HepG2 (cell line): ENCODE data around the gene TMEM8B. TPM values are rescaled to one million over a fixed set of nuclear protein-coding genes. Genes with fewer than 3 reads are reported as not detected.

Source experiments
- ATAC-seq: fragments of 200-7000 bp; cut with Tn5 transposase; 3 replicates; pipeline ENCODE4 v1.9.1; 2020; ENCODE audit warnings: mild to moderate bottlenecking, moderate library complexity
- Bru-seq: library from RNA; stranded (reverse); fragments of 400-500 nt; gene quantifications from one replicate; lab custom pipeline; 2021; lab: Mats Ljungman, UMichigan
- BruChase-seq, 2 experiments: library from RNA; stranded (reverse); fragments of 400-500 nt; gene quantifications; one replicate each; lab custom pipeline; 2021; lab: Mats Ljungman, UMichigan
- BruUV-seq: library from RNA; stranded (reverse); fragments of 400-500 nt; replicated peaks from 2 replicates; lab custom pipeline; 2021; lab: Mats Ljungman, UMichigan
- CTCF ChIA-PET: fragments of 300-600 bp; formaldehyde crosslinking; extraction: SDS; loops from one replicate; lab custom pipeline; 2021; ENCODE audit warnings: low total read pairs, inconsistent platforms, low intra/inter-chr PET ratio; lab: Yijun Ruan, JAX
- POLR2A ChIA-PET: fragments of 350-600 bp; sonication (Branson Sonifier 250); formaldehyde crosslinking; loops from one replicate; lab custom pipeline; 2020; ENCODE audit warnings: antibody characterized with exemption, inconsistent platforms; lab: Yijun Ruan, JAX
- DNase-seq: peaks from one replicate; pipeline ENCODE4 v3.0.0-alpha.2; 2015; ENCODE audit warnings: low spot score
- FAIRE-seq: peaks from 3 replicates; lab custom pipeline; 2011; peaks lifted over from hg19 to GRCh38; lab: Jason Lieb, UNC
- H2AFZ ChIP-seq: one replicate; pipeline ENCODE4 v1.6.1; 2011; ENCODE audit warnings: low read length, inconsistent platforms
- H3K27ac ChIP-seq: fragments of 300-600 bp; 3 replicates; pipeline ENCODE4 v1.8.0; 2011; ENCODE audit warnings: mixed run types, mild to moderate bottlenecking, mixed read lengths, low read length, inconsistent platforms; ENCODE audit not compliant: insufficient read depth; ENCODE audit errors: extremely low read length
- H3K27me3 ChIP-seq, 2 experiments: fragments of 200-600 bp in 1 of 2; 2 replicates in 1 of 2; 3 replicates in 1 of 2; pipeline versions ENCODE4 v1.6.0 to v1.8.0; 2011; ENCODE audit warnings: low read length in 2 of 2, mild to moderate bottlenecking in 2 of 2, moderate library complexity in 2 of 2, inconsistent platforms in 1 of 2; ENCODE audit not compliant: insufficient read depth in 2 of 2, control insufficient read depth in 1 of 2
- H3K36me3 ChIP-seq, 2 experiments: fragments of 200-600 bp in 1 of 2; replicated peaks in 1 of 2; 2 replicates in 1 of 2; 3 replicates in 1 of 2; pipeline versions ENCODE4 v1.5.1 to v1.8.0; 2011; ENCODE audit warnings: low read length in 2 of 2, inconsistent platforms in 1 of 2; ENCODE audit not compliant: insufficient read depth in 2 of 2, control insufficient read depth in 1 of 2
- H3K4me1 ChIP-seq: 2 replicates; pipeline ENCODE4 v1.5.1; 2012; ENCODE audit warnings: low read length, inconsistent platforms; ENCODE audit not compliant: insufficient read depth
- H3K4me2 ChIP-seq: 2 replicates; pipeline ENCODE4 v1.6.0; 2011; ENCODE audit warnings: low read depth, low read length, inconsistent platforms
- H3K4me3 ChIP-seq, 3 experiments: fragments of 200-600 bp in 1 of 3; sonication (generic), shearing (Covaris generic) in 1 of 3; replicated peaks in 1 of 3; 2 replicates each; pipeline ENCODE4 v1.5.1; 2011 to 2016; ENCODE audit warnings: low read length in 3 of 3, inconsistent platforms in 2 of 3, low read depth in 2 of 3, mild to moderate bottlenecking in 2 of 3, control low read depth in 1 of 3, mixed read lengths in 1 of 3; ENCODE audit not compliant: insufficient read depth in 1 of 3
- H3K79me2 ChIP-seq: one replicate; pipeline ENCODE4 v1.6.1; 2011; ENCODE audit warnings: low read length, inconsistent platforms; ENCODE audit not compliant: insufficient read depth
- H3K9ac ChIP-seq: 2 replicates; pipeline ENCODE4 v1.6.0; 2011; ENCODE audit warnings: mild to moderate bottlenecking, low read depth, low read length, inconsistent platforms; ENCODE audit not compliant: insufficient read depth
- H3K9me3 ChIP-seq: 2 replicates; pipeline ENCODE4 v1.5.1; 2012; ENCODE audit warnings: mild to moderate bottlenecking, low read length
- H4K20me1 ChIP-seq: 2 replicates; pipeline ENCODE4 v1.6.0; 2011; ENCODE audit warnings: inconsistent platforms, mild to moderate bottlenecking, low read length, moderate library complexity; ENCODE audit not compliant: insufficient read depth
- KDM2A ChIP-seq: sonication (generic); formaldehyde crosslinking; IDR thresholded peaks from 2 replicates; pipeline ENCODE4 v1.4.0; 2020; ENCODE audit warnings: low read depth, missing genetic modification reagents, borderline replicate concordance
- POLR2A ChIP-seq, 2 experiments: IDR thresholded peaks; 2 replicates each; pipeline ENCODE4 v1.6.1; 2011; ENCODE audit warnings: low read depth in 2 of 2, low read length in 2 of 2, mild to moderate bottlenecking in 1 of 2, moderate library complexity in 1 of 2; ENCODE audit not compliant: insufficient read depth in 1 of 2
- SP4 ChIP-seq: sonication (generic); formaldehyde crosslinking; IDR thresholded peaks from 2 replicates; pipeline ENCODE4 v1.8.1; 2023; ENCODE audit warnings: mild to moderate bottlenecking, missing genetic modification reagents
- ZBTB37 ChIP-seq: sonication (generic); formaldehyde crosslinking; IDR thresholded peaks from 2 replicates; pipeline ENCODE4 v1.4.0; 2020; ENCODE audit warnings: mild to moderate bottlenecking, missing genetic modification reagents
- ZFX ChIP-seq: sonication (generic); formaldehyde crosslinking; IDR thresholded peaks from 2 replicates; pipeline ENCODE4 v1.4.0; 2020; ENCODE audit warnings: mild to moderate bottlenecking, low read depth, missing genetic modification reagents, moderate library complexity
- ZNF142 ChIP-seq: sonication (generic); formaldehyde crosslinking; IDR thresholded peaks from 2 replicates; pipeline ENCODE4 v1.4.0; 2020; ENCODE audit warnings: missing genetic modification reagents
- ZNF230 ChIP-seq: sonication (generic); formaldehyde crosslinking; IDR thresholded peaks from 2 replicates; pipeline ENCODE4 v1.4.0; 2020; ENCODE audit warnings: mild to moderate bottlenecking, missing genetic modification reagents
- ZNF468 ChIP-seq: sonication (generic); formaldehyde crosslinking; IDR thresholded peaks from 2 replicates; pipeline ENCODE4 v1.8.0; 2022; ENCODE audit warnings: mild to moderate bottlenecking, moderate library complexity, missing genetic modification reagents
- ZNF768 ChIP-seq: sonication (generic); formaldehyde crosslinking; IDR thresholded peaks from 2 replicates; pipeline ENCODE4 v1.4.0; 2020; ENCODE audit warnings: missing genetic modification reagents
- ZNF891 ChIP-seq: sonication (generic); formaldehyde crosslinking; IDR thresholded peaks from 2 replicates; pipeline ENCODE4 v1.5.0; 2020; ENCODE audit warnings: mild to moderate bottlenecking, missing genetic modification reagents
- WGBS: methylation state at CpG from one replicate; pipeline ENCODE4 v1.1.6; 2017; ENCODE audit warnings: low lambda C conversion rate; 5-methylcytosine and 5-hydroxymethylcytosine counted together
- in situ Hi-C: cut with HindIII; loops from 2 replicates; pipeline ENCODE4 v1.10.0; 2017; ENCODE audit warnings: low pct_unique_long_range_greater_than_20kb; ENCODE audit not compliant: extremely low pct_ligation_motif_present
- intact Hi-C: fragments of 100-400 bp; cut with micrococcal nuclease; formaldehyde crosslinking; loops from one replicate; pipeline ENCODE4 v1.10.0; 2022; ENCODE audit not compliant: unreplicated experiment
- long read RNA-seq, 2 experiments: library from RNA in 1 of 2; library from polyadenylated mRNA in 1 of 2; stranded (forward) in 1 of 2; unstranded in 1 of 2; transcript quantifications; one replicate each; pipeline ENCODE4 v2.0.0, GENCODE V29; 2019 to 2022
- polyA minus RNA-seq, 3 experiments: library from RNA; depleted of rRNA, polyadenylated mRNA; stranded (reverse); fragments of >200 nt; gene quantifications; 2 replicates each; pipeline ENCODE4 v1.2.3, GENCODE V29; 2011; ENCODE audit warnings: low replicate concordance in 1 of 3
- polyA plus RNA-seq, 8 experiments: library from polyadenylated mRNA; depleted of rRNA in 3 of 8; stranded (reverse) in 7 of 8; unstranded in 1 of 8; fragments of >200 nt; fragmentation: Illumina TruSeq in 4 of 8; extraction: Trizol in 4 of 8; gene quantifications; 2 replicates each; pipeline versions ENCODE4 v1.2.1 to v1.2.3, GENCODE V29; 2011 to 2016; ENCODE audit warnings: low read depth in 4 of 8, missing spikeins in 1 of 8, mixed read lengths in 1 of 8; ENCODE audit not compliant: insufficient read depth in 1 of 8
- total RNA-seq, 5 experiments: library from RNA; depleted of rRNA; stranded (reverse); fragments of >200 nt; fragmentation: Illumina TruSeq; extraction: Trizol; gene quantifications; 2 replicates each; pipeline ENCODE4 v1.2.3, GENCODE V29; 2016; ENCODE audit warnings: low read depth in 1 of 5

TMEM8B gene
- 1.5 and 2.1 TPM in 2 replicates for total RNA-seq (2016; rRNA removed; fragmentation: Illumina TruSeq; extraction: Trizol)
- total RNA-seq (2016; cell fraction: cytosol; rRNA removed; fragmentation: Illumina TruSeq; extraction: Trizol; ENCODE audit: low read depth), result 1.6 TPM in 2 replicates
- 0.91 and 1.5 TPM in 2 replicates for total RNA-seq (2016; cell fraction: insoluble cytoplasmic fraction; rRNA removed; fragmentation: Illumina TruSeq; extraction: Trizol)
- total RNA-seq (2016; cell fraction: membrane; rRNA removed; fragmentation: Illumina TruSeq; extraction: Trizol), result 2.0 and 2.1 TPM in 2 replicates
- total RNA-seq (2016; cell fraction: nucleus; rRNA removed; fragmentation: Illumina TruSeq; extraction: Trizol), result 2.3 and 3.3 TPM in 2 replicates
- 2.7 and 3.9 TPM in 2 replicates for polyA plus RNA-seq (2011; rRNA removed)
- polyA plus RNA-seq (2011; cell fraction: cytosol; rRNA removed), result 2.2 and 3.1 TPM in 2 replicates
- 9.3 and 11.8 TPM in 2 replicates for polyA plus RNA-seq (2011; cell fraction: nucleus; rRNA removed)
- 5.9 and 6.5 TPM in 2 replicates for polyA plus RNA-seq (2012)
- 2.5 and 2.9 TPM in 2 replicates for polyA plus RNA-seq (2016; cell fraction: cytosol; fragmentation: Illumina TruSeq; extraction: Trizol; ENCODE audit: low read depth)
- 2.5 and 3.9 TPM in 2 replicates for polyA plus RNA-seq (2016; cell fraction: insoluble cytoplasmic fraction; fragmentation: Illumina TruSeq; extraction: Trizol; ENCODE audit: low read depth)
- 4.6 and 5.4 TPM in 2 replicates for polyA plus RNA-seq (2016; cell fraction: membrane; fragmentation: Illumina TruSeq; extraction: Trizol; ENCODE audit: low read depth)
- 4.5 and 5.5 TPM in 2 replicates for polyA plus RNA-seq (2016; cell fraction: nucleus; fragmentation: Illumina TruSeq; extraction: Trizol; ENCODE audit: insufficient read depth, low read depth)
- polyA minus RNA-seq (2011; rRNA and poly(A)+ RNA removed; ENCODE audit: low replicate concordance), result 2.5 and 7.0 TPM in 2 replicates
- 1.8 and 2.8 TPM in 2 replicates for polyA minus RNA-seq (2011; cell fraction: cytosol; rRNA and poly(A)+ RNA removed)
- polyA minus RNA-seq (2011; cell fraction: nucleus; rRNA and poly(A)+ RNA removed), result 5.0 and 5.8 TPM in 2 replicates
- percentile 41 among the genes with signal in this experiment for Bru-seq, nascent RNA
- BruChase-seq, experiment 1, labeled RNA remaining after a 6-hour chase, result percentile 32 among the genes with signal in this experiment
- BruChase-seq, experiment 2, labeled RNA remaining after a 2-hour chase, result percentile 36 among the genes with signal in this experiment
- long read RNA-seq, experiment 1, partial matches to known transcripts, result 2 of 5 reads
- long read RNA-seq, experiment 1, other reads (novel, unspliced or antisense), result 3 of 5 reads
- long read RNA-seq, experiment 2, partial matches to known transcripts, result 5 of 12 reads
- long read RNA-seq, experiment 2, other reads (novel, unspliced or antisense), result 7 of 12 reads

- H3K4me1 ChIP-seq, result peaks cover 45% of the 10 kb centered on the region
- intact Hi-C loops (loop anchor here (1.0 to 5.0 kb wide), 2 partner anchors 14 to 97 kb away; partner anchors contain the start of genes CREB3, HINT2 and TLN1), in situ Hi-C loops (loop anchor here (5.0 kb wide), 1 partner anchor 53 kb away; no protein-coding TSS in a partner anchor)
- no peak within 1 kb of the TSS for H2AFZ ChIP-seq
- WGBS, result 3% methylated on average over 12 of the region's 53 CpGs
- BruUV-seq, result no TSS peak
- no peaks in the 10 kb centered on the region for H4K20me1 ChIP-seq
- FAIRE-seq, result no peak
- H3K79me2 ChIP-seq, result no peaks in the 10 kb centered on the region
- POLR2A ChIA-PET, result interaction anchor here (0.6 to 2.3 kb wide), 5 partner anchors 15 to 139 kb away, joined by 3 to 15 read pairs (median 3); partner anchors contain the start of genes HINT2 and TPM2
- peak within 1 kb of the TSS; percentile 44 for H3K27ac ChIP-seq
- peak; percentile 83 for DNase-seq
- ATAC-seq, result peak; percentile 90
- peak within 1 kb of the TSS; percentile 61 to 81 (median 73) for H3K4me3 ChIP-seq
- H3K27me3 ChIP-seq, result no peaks in the 10 kb centered on the region
- H3K4me2 ChIP-seq, result peak within 1 kb of the TSS; percentile 90
- H3K36me3 ChIP-seq, result no peaks in the 10 kb centered on the region
- peak within 1 kb of the TSS; percentile 58 for H3K9ac ChIP-seq
- no peaks in the 10 kb centered on the region for H3K9me3 ChIP-seq
- CTCF ChIA-PET, result no interaction called here
- TF ChIP-seq ZNF891 (CRISPR knock-in tag) (0 out of 2 replicates have a peak, but pooled peaks have one; percentile 54), ZNF768 (CRISPR knock-in tag) (peak; percentile 23; the same call in 1 of the 2 replicates), ZBTB37 (CRISPR knock-in tag) (no peak), ZFX (CRISPR knock-in tag) (peak; percentile 73), KDM2A (CRISPR knock-in tag) (peak; percentile 61; the same call in 1 of the 2 replicates), ZNF468 (CRISPR knock-in tag) (no peak), POLR2A (IDR thresholded peaks at IDR 0.05; ENCODE audit: insufficient read depth in 1 of 2, low read depth in 2 of 2, low read length in 2 of 2) (no peak), SP4 (CRISPR knock-in tag) (peak; percentile 65; the same call in 1 of the 2 replicates), ZNF142 (no peak), ZNF230 (CRISPR knock-in tag) (no peak)
Measured at GRCh38 chr9:35829084-35829763, at the start of gene TMEM8B. Gene TMEM8B (plus strand): TSS chr9:35829228. CDS start chr9:35829448, 220 bp downstream.
